Measurements from ENCODE around the gene SLC7A7. TPM values are rescaled to one million over a fixed set of nuclear protein-coding genes. Genes with fewer than 3 reads are reported as not detected.
"Not testable (repeated sequence)": the region's sequence is repeated elsewhere in the genome, so short reads cannot be mapped to it uniquely, and the experiment has no call there.

The SLC7A7 gene
- total RNA-seq, 4 donors from 2014 or later, result 1.00 to 67.0 (median 33.6) TPM

GRCh38 chr14:22798528-22798927 lies 16.7 kb downstream of the SLC7A7 start:
- TF ChIP-seq POLR2A (IDR thresholded peaks at IDR 0.05) (no peak), EP300 (IDR thresholded peaks at IDR 0.05; ENCODE audit: low read depth) (no peak)
- intact Hi-C loops (cut with DNase I; ENCODE audit: low total_unique reads) (no loop called here), in situ Hi-C loops (cut with MboI; ENCODE audit: low pct_ligation_motif_present in 1 of 4, low pct_unique_long_range_greater_than_20kb in 1 of 4, low sequenced_read_pairs in 3 of 4) (no loop called here)
- WGBS, 2 donors (ENCODE audit: low coverage in 1 of 2), result 55 to 66% methylated on average over 2 of the region's 2 CpGs
- no peak for DNase-seq
- Histone ChIP-seq H3K27me3 (no peaks in the 10 kb centered on the region), H3K4me1 (no peaks in the 10 kb centered on the region), H3K9me3 (no peaks in the 10 kb centered on the region), H3K27ac (no peak overlapping the region), H3K4me3 (no peak overlapping the region), H3K36me3 (no peaks in the 10 kb centered on the region)

- no peak overlapping the region for H3K27ac ChIP-seq
- TF ChIP-seq CTCF (IDR thresholded peaks at IDR 0.05), result no peak
- no peak for TF ChIP-seq POLR2A (IDR thresholded peaks at IDR 0.05)
- no peak for TF ChIP-seq POLR2AphosphoS5 (IDR thresholded peaks at IDR 0.05)
- TF ChIP-seq EP300 (IDR thresholded peaks at IDR 0.05; ENCODE audit: low read depth), result no peak
These were observed 18.0 kb downstream of the SLC7A7 start for GRCh38 chr14:22797017-22797917.

GRCh38 chr14:22796087-22796707 lies 19.0 kb downstream of the SLC7A7 start:
- H3K27ac ChIP-seq, result peak overlapping the region in 1 of 4 donors; percentile 25
- no peak overlapping the region for H3K4me3 ChIP-seq
- intact Hi-C loops (cut with DNase I; ENCODE audit: low total_unique reads) (no loop called here), in situ Hi-C loops (cut with MboI; ENCODE audit: low pct_ligation_motif_present in 1 of 4, low pct_unique_long_range_greater_than_20kb in 1 of 4, low sequenced_read_pairs in 3 of 4) (no loop called here)
- no peaks in the 10 kb centered on the region for H3K27me3 ChIP-seq
- 41% methylated on average over 5 of the region's 5 CpGs; no CpG with 5 or more reads in 1 of the 2 donors for WGBS, 2 donors (ENCODE audit: low coverage in 1 of 2)
- DNase-seq, result no peak
- TF ChIP-seq POLR2AphosphoS5 (IDR thresholded peaks at IDR 0.05) (no peak), POLR2A (IDR thresholded peaks at IDR 0.05) (no peak), EP300 (IDR thresholded peaks at IDR 0.05; ENCODE audit: low read depth) (no peak), CTCF (IDR thresholded peaks at IDR 0.05) (no peak)
- no peaks in the 10 kb centered on the region for H3K4me1 ChIP-seq
- H3K36me3 ChIP-seq, result no peaks in the 10 kb centered on the region
- H3K9me3 ChIP-seq, result no peaks in the 10 kb centered on the region

More at GRCh38 chr14:22797017-22797917, 18.0 kb downstream of the SLC7A7 start:
- no peaks in the 10 kb centered on the region for H3K36me3 ChIP-seq
- H3K9me3 ChIP-seq, result no peaks in the 10 kb centered on the region
- no peaks in the 10 kb centered on the region for H3K4me1 ChIP-seq
- WGBS, 2 donors (ENCODE audit: low coverage in 1 of 2), result 48 to 50% methylated on average over 2 to 5 of the region's 5 CpGs
- no peak overlapping the region for H3K4me3 ChIP-seq
- in situ Hi-C loops (cut with MboI; ENCODE audit: low pct_ligation_motif_present in 1 of 4, low pct_unique_long_range_greater_than_20kb in 1 of 4, low sequenced_read_pairs in 3 of 4) (no loop called here), intact Hi-C loops (cut with DNase I; ENCODE audit: low total_unique reads) (no loop called here)
- H3K27me3 ChIP-seq, result no peaks in the 10 kb centered on the region
- no peak for DNase-seq

GRCh38 chr14:22794551-22794951 lies 20.7 kb downstream of the SLC7A7 start:
- 69 to 75% methylated on average over 2 to 7 of the region's 7 CpGs for WGBS, 2 donors (ENCODE audit: low coverage in 1 of 2)
- Histone ChIP-seq H3K4me3 (no peak overlapping the region), H3K27ac (no peak overlapping the region), H3K9me3 (no peaks in the 10 kb centered on the region), H3K4me1 (no peaks in the 10 kb centered on the region), H3K27me3 (no peaks in the 10 kb centered on the region), H3K36me3 (no peaks in the 10 kb centered on the region)
- TF ChIP-seq POLR2A (IDR thresholded peaks at IDR 0.05), result no peak
- intact Hi-C loops (cut with DNase I; ENCODE audit: low total_unique reads), result no loop called here
- DNase-seq, result peak; percentile 30
- in situ Hi-C loops (cut with MboI; ENCODE audit: low pct_ligation_motif_present in 1 of 4, low pct_unique_long_range_greater_than_20kb in 1 of 4, low sequenced_read_pairs in 3 of 4), result no loop called here

GRCh38 chr14:22793976-22794375 lies 21.3 kb downstream of the SLC7A7 start:
- TF ChIP-seq EP300 (IDR thresholded peaks at IDR 0.05; ENCODE audit: low read depth) (no peak), POLR2AphosphoS5 (IDR thresholded peaks at IDR 0.05) (no peak), POLR2A (IDR thresholded peaks at IDR 0.05) (no peak), CTCF (IDR thresholded peaks at IDR 0.05) (no peak)
- no peak for DNase-seq
- intact Hi-C loops (cut with DNase I; ENCODE audit: low total_unique reads), result no loop called here
- no peaks in the 10 kb centered on the region for H3K27me3 ChIP-seq
- WGBS, 2 donors (ENCODE audit: low coverage in 1 of 2), result 72% methylated on average over 4 of the region's 5 CpGs; no CpG with 5 or more reads in 1 of the 2 donors
- no peak overlapping the region for H3K27ac ChIP-seq
- no peak overlapping the region for H3K4me3 ChIP-seq
- in situ Hi-C loops (cut with MboI; ENCODE audit: low pct_ligation_motif_present in 1 of 4, low pct_unique_long_range_greater_than_20kb in 1 of 4, low sequenced_read_pairs in 3 of 4), result no loop called here
- H3K9me3 ChIP-seq, result no peaks in the 10 kb centered on the region
- H3K36me3 ChIP-seq, result no peaks in the 10 kb centered on the region
- no peaks in the 10 kb centered on the region for H3K4me1 ChIP-seq

GRCh38 chr14:22793550-22793949 lies 21.7 kb downstream of the SLC7A7 start:
- H3K36me3 ChIP-seq; in situ Hi-C loops (cut with MboI; ENCODE audit: low pct_ligation_motif_present in 1 of 4, low pct_unique_long_range_greater_than_20kb in 1 of 4, low sequenced_read_pairs in 3 of 4); DNase-seq; H3K4me3 ChIP-seq; H3K9me3 ChIP-seq; H3K27ac ChIP-seq; H3K4me1 ChIP-seq; intact Hi-C loops (cut with DNase I; ENCODE audit: low total_unique reads); H3K27me3 ChIP-seq: not testable (repeated sequence)
- 61 to 72% methylated on average over 4 to 5 of the region's 5 CpGs for WGBS, 2 donors (ENCODE audit: low coverage in 1 of 2)
